Astrocyte of the spinal cord (primary cell): ENCODE measurements around the gene HOXD1.

Source experiments
- DNase-seq: peaks from one replicate; pipeline ENCODE4 v3.0.0; 2011; ENCODE audit warnings: low read depth, low spot score
- H3K4me3 ChIP-seq: 2 replicates; pipeline ENCODE4 v1.5.1; 2011; ENCODE audit warnings: low read depth, mild to moderate bottlenecking, low read length, moderate library complexity
- CTCF ChIP-seq: IDR thresholded peaks from 2 replicates; pipeline ENCODE4 v1.5.1; 2012; ENCODE audit warnings: low read depth, mild to moderate bottlenecking, low read length, inconsistent platforms
- in situ Hi-C: cut with HindIII; loops from 2 replicates; pipeline ENCODE4 v1.10.0; 2017; ENCODE audit warnings: low sequenced_read_pairs

Gene HOXD1

DNA sequence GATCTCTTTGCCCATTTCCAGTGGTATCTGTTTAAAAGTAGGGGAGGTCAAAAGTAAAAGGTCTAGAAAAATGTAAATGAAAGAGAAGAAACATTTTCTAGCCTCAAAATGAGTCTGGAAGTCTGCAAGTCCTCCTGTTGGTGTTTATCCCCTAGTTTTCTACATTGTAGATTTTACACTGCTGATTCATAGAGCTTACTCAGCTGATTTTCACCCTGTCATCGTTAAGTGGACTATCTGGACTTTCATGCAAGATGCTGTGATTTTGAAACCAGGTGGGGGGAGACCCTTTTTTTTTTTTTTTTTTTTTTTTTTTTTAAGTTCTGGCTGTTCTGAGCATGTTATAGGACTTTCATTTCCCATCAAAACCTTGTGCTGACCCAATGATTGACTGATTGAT lies 21.1 kb upstream of the HOXD1 start:
- TF ChIP-seq CTCF, result no peak
- no peak overlapping the region for H3K4me3 ChIP-seq
- in situ Hi-C loops, result no loop called here
- no peak for DNase-seq

DNA sequence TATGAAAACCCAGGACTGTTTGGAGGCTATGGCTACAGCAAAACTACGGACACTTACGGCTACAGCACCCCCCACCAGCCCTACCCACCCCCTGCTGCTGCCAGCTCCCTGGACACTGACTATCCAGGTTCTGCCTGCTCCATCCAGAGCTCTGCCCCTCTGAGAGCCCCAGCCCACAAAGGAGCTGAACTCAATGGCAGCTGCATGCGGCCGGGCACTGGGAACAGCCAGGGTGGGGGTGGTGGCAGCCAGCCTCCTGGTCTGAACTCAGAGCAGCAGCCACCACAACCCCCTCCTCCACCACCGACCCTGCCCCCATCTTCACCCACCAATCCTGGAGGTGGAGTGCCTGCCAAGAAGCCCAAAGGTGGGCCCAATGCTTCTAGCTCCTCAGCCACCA lies 19.3 kb upstream of the HOXD1 start:
- no peak for TF ChIP-seq CTCF
- in situ Hi-C loops, result no loop called here
- no peak for DNase-seq
- H3K4me3 ChIP-seq, result no peak overlapping the region

DNA sequence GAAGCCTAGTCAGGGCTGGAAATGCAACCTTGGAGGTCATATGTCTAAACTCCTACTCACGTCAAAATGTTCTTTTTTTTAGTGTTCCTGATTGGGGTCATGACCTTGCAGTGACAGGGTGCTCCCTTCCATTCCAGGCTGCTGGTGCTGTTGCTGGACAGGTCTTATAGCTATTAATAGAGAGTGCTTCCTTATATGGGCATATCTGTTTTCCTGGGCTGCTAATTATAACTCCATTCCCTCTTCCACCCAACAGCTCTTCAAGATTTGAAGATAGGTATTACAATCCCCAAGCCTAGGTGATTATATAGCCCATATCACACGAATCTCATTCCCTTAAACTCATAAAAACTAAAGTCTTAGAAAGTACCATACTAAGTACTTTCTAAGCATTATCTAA lies 18.8 kb upstream of the HOXD1 start:
- no peak for TF ChIP-seq CTCF
- no peak overlapping the region for H3K4me3 ChIP-seq
- in situ Hi-C loops, result no loop called here
- DNase-seq, result no peak

DNA sequence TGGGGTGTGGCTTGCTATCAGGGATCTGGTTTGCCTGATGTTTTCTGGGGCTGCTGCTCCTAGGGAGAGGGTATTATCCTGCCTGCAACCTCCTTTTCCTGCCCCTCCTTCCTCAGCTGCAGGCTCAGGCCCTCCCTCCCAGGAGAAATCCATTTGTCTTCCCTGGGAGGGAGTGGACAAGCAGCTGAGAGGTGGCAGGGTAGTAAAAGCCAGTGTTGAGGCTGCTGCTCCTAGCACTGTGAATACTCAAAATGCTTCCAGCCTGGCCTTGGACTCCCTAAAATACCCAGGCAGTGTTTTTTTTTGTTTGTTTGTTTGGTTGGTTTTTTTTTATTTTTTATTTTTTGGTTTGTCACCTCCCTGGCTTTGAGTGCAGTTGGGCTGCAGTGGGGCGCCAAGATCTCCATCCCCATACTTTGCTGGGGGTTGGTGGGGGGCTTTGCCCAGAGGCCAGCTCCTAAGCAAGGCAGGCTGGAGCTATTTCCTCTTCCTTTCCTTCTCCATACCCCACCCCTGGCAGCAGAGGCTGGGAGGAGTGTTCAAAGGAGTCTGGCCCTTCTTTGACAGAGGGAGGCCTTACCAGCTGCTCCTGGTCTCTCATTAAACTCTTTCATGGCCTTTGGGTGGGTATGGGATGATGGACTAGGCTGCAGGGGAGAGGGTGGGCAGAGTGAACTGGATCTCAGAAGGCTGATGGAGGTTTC lies 17.7 kb upstream of the HOXD1 start:
- no peak for TF ChIP-seq CTCF
- no peak overlapping the region for H3K4me3 ChIP-seq
- in situ Hi-C loops, result no loop called here
- DNase-seq, result no peak

GRCh38 chr2:176171351-176172006 lies 17.0 kb upstream of the HOXD1 start:
- in situ Hi-C loops, result no loop called here
- TF ChIP-seq CTCF, result no peak
- DNase-seq, result no peak
- no peak overlapping the region for H3K4me3 ChIP-seq

- no peak for DNase-seq
- in situ Hi-C loops, result no loop called here
- no peak for TF ChIP-seq CTCF
- no peak overlapping the region for H3K4me3 ChIP-seq
Measured at GRCh38 chr2:176172007-176172894, 16.2 kb upstream of the HOXD1 start.
